Smooth muscle cell of the coronary artery (primary cell): ENCODE measurements around the gene RNASEH2A. TPM values are rescaled to one million over a fixed set of nuclear protein-coding genes. Genes with fewer than 3 reads are reported as not detected.

ENCODE experiments used
- total RNA-seq: library from RNA; depleted of rRNA; stranded (reverse); fragments of >200 nt; gene quantifications from 2 replicates; pipeline ENCODE4 v1.2.3, GENCODE V29; 2014; ENCODE audit warnings: low replicate concordance

The RNASEH2A gene
- total RNA-seq = 9.7 and 15.9 TPM in 2 replicates

GRCh38 chr19:12806242-12807081, at the start of gene RNASEH2A:
RNASEH2A (plus strand) TSS chr19:12806584; CDS start chr19:12806674, 90 bp downstream.

GRCh38 chr19:12774588-12775555, 31.5 kb upstream of the RNASEH2A start, which contains the start of gene HOOK2:
HOOK2 (minus strand) TSS chr19:12775552; CDS start chr19:12775449, 103 bp downstream.

GRCh38 chr19:12791345-12792050, 14.9 kb upstream of the RNASEH2A start, which contains the start of gene JUNB:
JUNB (plus strand) TSS chr19:12791486; CDS start chr19:12791772, 286 bp downstream.

GRCh38 chr19:12801466-12802266, 4.7 kb upstream of the RNASEH2A start, which contains the start of the genes PRDX2 and THSD8:
PRDX2 (minus strand) TSS chr19:12801800; CDS start chr19:12801261, 539 bp downstream.
THSD8 (plus strand) TSS chr19:12802069; CDS start chr19:12802072, 3 bp downstream.

DNA sequence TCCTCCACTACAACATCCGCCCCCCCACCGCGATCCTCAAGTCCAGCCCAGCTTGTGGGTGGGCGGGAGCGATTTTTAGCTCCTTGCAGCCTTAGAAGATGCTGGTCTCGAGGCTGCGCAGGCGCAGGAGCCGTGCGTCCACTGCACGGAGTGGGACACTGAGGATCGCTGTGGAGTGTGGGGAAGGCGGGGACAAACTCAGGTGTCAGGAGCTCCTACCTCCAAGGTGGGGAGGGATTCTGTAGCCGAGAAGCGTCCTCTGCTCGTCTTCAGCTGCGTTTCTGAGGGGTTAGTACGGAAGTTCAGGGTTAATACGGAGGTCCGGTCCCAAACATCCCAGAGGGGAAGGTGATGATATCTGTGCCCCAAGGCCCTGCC, 28.2 kb downstream of the RNASEH2A start, which contains the start of gene RTBDN:
Gene RTBDN (minus strand): TSS at position 14 of the 378 bp plus-strand sequence. CDS start 4,600 bp downstream, outside the sequence.

GRCh38 chr19:12838182-12838885, 31.9 kb downstream of the RNASEH2A start, which contains the start of gene MAST1:
MAST1 (plus strand) TSS chr19:12838515; CDS start chr19:12838573, 58 bp downstream.

Other genes starting within 250 kb of the RNASEH2A start
- gene ZNF490, start 195.8 kb upstream of the RNASEH2A start, total RNA-seq = 6.4 and 6.8 TPM in 2 replicates
- 6.1 and 8.9 TPM in 2 replicates for gene ZNF791, start 195.7 kb upstream of the RNASEH2A start, total RNA-seq
- gene MAN2B1, start 139.8 kb upstream of the RNASEH2A start, total RNA-seq = 29.1 and 32.4 TPM in 2 replicates
- gene WDR83, start 139.8 kb upstream of the RNASEH2A start, total RNA-seq = 11.0 and 13.0 TPM in 2 replicates
- gene DHPS, start 124.7 kb upstream of the RNASEH2A start, total RNA-seq = 57.6 and 65.5 TPM in 2 replicates
- gene GNG14, start 118.6 kb upstream of the RNASEH2A start, total RNA-seq = not detected in 2 replicates
- gene FBXW9, start 110.0 kb upstream of the RNASEH2A start, total RNA-seq = 2.8 and 8.0 TPM in 2 replicates
- gene TNPO2, start 82.7 kb upstream of the RNASEH2A start, total RNA-seq = 26.8 and 65.9 TPM in 2 replicates
- 133 and 152 TPM in 2 replicates for gene TRIR, start 71.9 kb upstream of the RNASEH2A start, total RNA-seq
- gene GET3, start 69.1 kb upstream of the RNASEH2A start, total RNA-seq = 107 and 190 TPM in 2 replicates
- gene BEST2, start 54.8 kb upstream of the RNASEH2A start, total RNA-seq = not detected in 2 replicates
- 15.7 and 18.7 TPM in 2 replicates for gene HOOK2, start 31.0 kb upstream of the RNASEH2A start, total RNA-seq
- 33.2 and 138 TPM in 2 replicates for gene JUNB, start 15.1 kb upstream of the RNASEH2A start, total RNA-seq
- 169 and 248 TPM in 2 replicates for gene PRDX2, start 4.8 kb upstream of the RNASEH2A start, total RNA-seq
- 0.30 TPM in 1 of 2 replicates, not detected in the other for gene THSD8, start 4.5 kb upstream of the RNASEH2A start, total RNA-seq
- not detected in 2 replicates for gene RTBDN, start 28.0 kb downstream of the RNASEH2A start, total RNA-seq
- 0.35 TPM in 1 of 2 replicates, not detected in the other for gene MAST1, start 31.9 kb downstream of the RNASEH2A start, total RNA-seq
- gene DNASE2, start 74.9 kb downstream of the RNASEH2A start, total RNA-seq = 25.7 and 31.3 TPM in 2 replicates
- 0.12 TPM in 1 of 2 replicates, not detected in the other for gene KLF1, start 80.6 kb downstream of the RNASEH2A start, total RNA-seq
- 13.3 and 19.8 TPM in 2 replicates for gene GCDH, start 84.6 kb downstream of the RNASEH2A start, total RNA-seq
- gene SYCE2, start 112.7 kb downstream of the RNASEH2A start, total RNA-seq = 0.08 TPM in 1 of 2 replicates, not detected in the other
- gene FARSA, start 127.1 kb downstream of the RNASEH2A start, total RNA-seq = 38.4 and 44.9 TPM in 2 replicates
- gene CALR, start 132.0 kb downstream of the RNASEH2A start, total RNA-seq = 1,958 and 2,935 TPM in 2 replicates
- 53.6 and 59.7 TPM in 2 replicates for gene RAD23A, start 139.3 kb downstream of the RNASEH2A start, total RNA-seq
- gene GADD45GIP1, start 150.6 kb downstream of the RNASEH2A start, total RNA-seq = 21.4 and 38.0 TPM in 2 replicates
- 0.08 TPM in 1 of 2 replicates, not detected in the other for gene DAND5, start 163.0 kb downstream of the RNASEH2A start, total RNA-seq
- 42.4 and 45.6 TPM in 2 replicates for gene NFIX, start 188.9 kb downstream of the RNASEH2A start, total RNA-seq